ENCODE measurements around the gene XCL2. TPM values are rescaled to one million over a fixed set of nuclear protein-coding genes. Genes with fewer than 3 reads are reported as not detected.

The XCL2 gene
- polyA plus RNA-seq, 1 donor from 2014 or later: not detected

DNA sequence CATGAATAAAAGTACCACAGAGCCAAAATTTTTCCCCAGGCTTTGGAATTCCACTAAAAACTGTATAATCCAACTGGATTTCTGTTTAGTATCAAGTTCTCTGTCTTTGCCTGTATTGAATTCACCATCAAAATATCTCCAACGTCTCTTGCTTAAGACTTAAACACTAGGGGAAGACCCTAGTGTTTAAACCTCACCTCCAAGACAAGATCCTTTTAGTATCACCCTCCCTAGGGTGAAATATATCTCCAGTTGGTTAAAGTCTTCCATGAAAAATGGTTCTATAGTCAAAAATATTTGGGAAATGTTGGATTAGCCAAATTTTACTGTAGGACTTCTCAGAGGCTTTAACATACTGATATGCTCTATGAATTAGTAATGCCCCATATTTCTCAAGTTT, 24.5 kb upstream of the XCL2 start:
- Histone ChIP-seq H3K4me2 (ENCODE audit: low read length) (no peak overlapping the region), H3K9me3 (ENCODE audit: low read length) (no peaks in the 10 kb centered on the region), H3K9ac (ENCODE audit: low read length) (no peak overlapping the region), H4K20me1 (ENCODE audit: insufficient read depth) (no peaks in the 10 kb centered on the region), H3K27me3 (ENCODE audit: insufficient read depth, low read depth, low read length) (no peaks in the 10 kb centered on the region), H3K79me2 (replicated peaks; ENCODE audit: insufficient read depth, low read length) (no peaks in the 10 kb centered on the region), H3K4me3 (ENCODE audit: low read length) (no peak overlapping the region), H3K27ac (ENCODE audit: low read length) (no peak overlapping the region), H3K9me2 (ENCODE audit: insufficient read depth, low read length) (no peaks in the 10 kb centered on the region), H3F3A (ENCODE audit: insufficient read depth, low read length, poor library complexity, severe bottlenecking) (no peaks in the 10 kb centered on the region), H2AFZ (ENCODE audit: low read depth, low read length) (no peak overlapping the region), H3K36me3 (ENCODE audit: insufficient read depth, low read length) (no peaks in the 10 kb centered on the region)
- TF ChIP-seq RAD21 (conservative IDR thresholded peaks at IDR 0.05): no peak
- no peak for TF ChIP-seq EP300 (conservative IDR thresholded peaks at IDR 0.05; ENCODE audit: poor library complexity, severe bottlenecking)
- TF ChIP-seq TAF1 (IDR thresholded peaks at IDR 0.05; ENCODE audit: low read depth): no peak
- TF ChIP-seq MXI1 (conservative IDR thresholded peaks at IDR 0.05; ENCODE audit: poor library complexity, severe bottlenecking): no peak
- no peak for TF ChIP-seq SMC3 (conservative IDR thresholded peaks at IDR 0.05; ENCODE audit: poor library complexity)
- no peak for TF ChIP-seq POLR2AphosphoS5 (IDR thresholded peaks at IDR 0.05)
- TF ChIP-seq, protein P1, sequence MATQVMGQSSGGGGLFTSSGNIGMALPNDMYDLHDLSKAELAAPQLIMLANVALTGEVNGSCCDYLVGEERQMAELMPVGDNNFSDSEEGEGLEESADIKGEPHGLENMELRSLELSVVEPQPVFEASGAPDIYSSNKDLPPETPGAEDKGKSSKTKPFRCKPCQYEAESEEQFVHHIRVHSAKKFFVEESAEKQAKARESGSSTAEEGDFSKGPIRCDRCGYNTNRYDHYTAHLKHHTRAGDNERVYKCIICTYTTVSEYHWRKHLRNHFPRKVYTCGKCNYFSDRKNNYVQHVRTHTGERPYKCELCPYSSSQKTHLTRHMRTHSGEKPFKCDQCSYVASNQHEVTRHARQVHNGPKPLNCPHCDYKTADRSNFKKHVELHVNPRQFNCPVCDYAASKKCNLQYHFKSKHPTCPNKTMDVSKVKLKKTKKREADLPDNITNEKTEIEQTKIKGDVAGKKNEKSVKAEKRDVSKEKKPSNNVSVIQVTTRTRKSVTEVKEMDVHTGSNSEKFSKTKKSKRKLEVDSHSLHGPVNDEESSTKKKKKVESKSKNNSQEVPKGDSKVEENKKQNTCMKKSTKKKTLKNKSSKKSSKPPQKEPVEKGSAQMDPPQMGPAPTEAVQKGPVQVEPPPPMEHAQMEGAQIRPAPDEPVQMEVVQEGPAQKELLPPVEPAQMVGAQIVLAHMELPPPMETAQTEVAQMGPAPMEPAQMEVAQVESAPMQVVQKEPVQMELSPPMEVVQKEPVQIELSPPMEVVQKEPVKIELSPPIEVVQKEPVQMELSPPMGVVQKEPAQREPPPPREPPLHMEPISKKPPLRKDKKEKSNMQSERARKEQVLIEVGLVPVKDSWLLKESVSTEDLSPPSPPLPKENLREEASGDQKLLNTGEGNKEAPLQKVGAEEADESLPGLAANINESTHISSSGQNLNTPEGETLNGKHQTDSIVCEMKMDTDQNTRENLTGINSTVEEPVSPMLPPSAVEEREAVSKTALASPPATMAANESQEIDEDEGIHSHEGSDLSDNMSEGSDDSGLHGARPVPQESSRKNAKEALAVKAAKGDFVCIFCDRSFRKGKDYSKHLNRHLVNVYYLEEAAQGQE (IDR thresholded peaks at IDR 0.05; ENCODE audit: borderline replicate concordance): no peak
- TF ChIP-seq EZH2 (IDR thresholded peaks at IDR 0.05; ENCODE audit: borderline replicate concordance, insufficient read depth, low read length, poor library complexity, severe bottlenecking): no peak
- TF ChIP-seq, protein P2, sequence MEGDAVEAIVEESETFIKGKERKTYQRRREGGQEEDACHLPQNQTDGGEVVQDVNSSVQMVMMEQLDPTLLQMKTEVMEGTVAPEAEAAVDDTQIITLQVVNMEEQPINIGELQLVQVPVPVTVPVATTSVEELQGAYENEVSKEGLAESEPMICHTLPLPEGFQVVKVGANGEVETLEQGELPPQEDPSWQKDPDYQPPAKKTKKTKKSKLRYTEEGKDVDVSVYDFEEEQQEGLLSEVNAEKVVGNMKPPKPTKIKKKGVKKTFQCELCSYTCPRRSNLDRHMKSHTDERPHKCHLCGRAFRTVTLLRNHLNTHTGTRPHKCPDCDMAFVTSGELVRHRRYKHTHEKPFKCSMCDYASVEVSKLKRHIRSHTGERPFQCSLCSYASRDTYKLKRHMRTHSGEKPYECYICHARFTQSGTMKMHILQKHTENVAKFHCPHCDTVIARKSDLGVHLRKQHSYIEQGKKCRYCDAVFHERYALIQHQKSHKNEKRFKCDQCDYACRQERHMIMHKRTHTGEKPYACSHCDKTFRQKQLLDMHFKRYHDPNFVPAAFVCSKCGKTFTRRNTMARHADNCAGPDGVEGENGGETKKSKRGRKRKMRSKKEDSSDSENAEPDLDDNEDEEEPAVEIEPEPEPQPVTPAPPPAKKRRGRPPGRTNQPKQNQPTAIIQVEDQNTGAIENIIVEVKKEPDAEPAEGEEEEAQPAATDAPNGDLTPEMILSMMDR (IDR thresholded peaks at IDR 0.05; ENCODE audit: poor library complexity, severe bottlenecking): no peak

DNA sequence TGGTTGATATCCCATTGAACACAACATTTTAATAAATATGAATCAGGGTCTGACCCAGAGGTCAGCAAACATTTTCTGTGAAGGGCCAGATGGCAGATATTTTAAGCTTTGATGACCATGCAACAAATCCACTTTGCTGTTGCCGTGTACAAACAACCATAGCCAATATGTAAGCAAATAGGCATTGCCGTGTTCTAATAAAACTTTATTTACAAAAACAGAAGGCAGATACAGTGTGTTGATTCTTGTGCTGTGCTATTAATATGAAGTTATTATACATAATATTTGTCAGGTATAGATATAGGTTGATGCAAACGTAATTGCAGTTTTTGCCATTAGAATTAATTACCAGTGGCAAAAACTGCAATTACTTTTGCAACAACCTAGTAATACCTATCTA, 23.8 kb upstream of the XCL2 start:
- H3K4me3 ChIP-seq (ENCODE audit: low read length): no peak overlapping the region
- no peaks in the 10 kb centered on the region for H3K79me2 ChIP-seq (replicated peaks; ENCODE audit: insufficient read depth, low read length)
- H4K20me1 ChIP-seq (ENCODE audit: insufficient read depth): no peaks in the 10 kb centered on the region

DNA sequence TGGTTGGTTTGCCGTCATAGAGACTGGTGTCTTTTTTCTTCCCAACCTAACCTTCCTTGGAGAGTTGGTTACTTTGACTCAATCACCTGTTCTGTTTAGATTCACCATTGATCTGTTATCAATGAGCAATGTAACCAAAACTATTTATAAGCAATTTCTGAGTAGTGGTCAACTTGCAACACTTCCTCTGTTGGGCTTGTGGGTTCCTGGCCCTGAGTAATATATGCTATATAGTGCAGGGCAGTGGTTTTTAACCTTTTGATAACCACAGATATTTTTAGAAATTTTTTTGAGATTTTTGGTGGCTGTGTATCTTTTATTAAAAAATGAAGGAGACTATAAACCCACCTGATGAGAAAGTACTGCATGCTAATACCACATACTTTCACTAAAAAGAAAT, 23.2 kb upstream of the XCL2 start:
- H2AFZ ChIP-seq (ENCODE audit: low read depth, low read length): no peak overlapping the region
- no peak overlapping the region for H3K4me3 ChIP-seq (ENCODE audit: low read length)
- H3K9ac ChIP-seq (ENCODE audit: low read length): no peak overlapping the region
- no peaks in the 10 kb centered on the region for H3F3A ChIP-seq (ENCODE audit: insufficient read depth, low read length, poor library complexity, severe bottlenecking)
- H3K36me3 ChIP-seq (ENCODE audit: insufficient read depth, low read length): no peaks in the 10 kb centered on the region
- no peaks in the 10 kb centered on the region for H3K79me2 ChIP-seq (replicated peaks; ENCODE audit: insufficient read depth, low read length)
- no peaks in the 10 kb centered on the region for H4K20me1 ChIP-seq (ENCODE audit: insufficient read depth)
- H3K9me3 ChIP-seq (ENCODE audit: low read length): no peaks in the 10 kb centered on the region
- H3K4me2 ChIP-seq (ENCODE audit: low read length): no peak overlapping the region
- TF ChIP-seq, protein P1 (IDR thresholded peaks at IDR 0.05; ENCODE audit: borderline replicate concordance): no peak
- no peak for TF ChIP-seq POLR2AphosphoS5 (IDR thresholded peaks at IDR 0.05)
- TF ChIP-seq, protein P2 (IDR thresholded peaks at IDR 0.05; ENCODE audit: poor library complexity, severe bottlenecking): no peak
- TF ChIP-seq EP300 (conservative IDR thresholded peaks at IDR 0.05; ENCODE audit: poor library complexity, severe bottlenecking): no peak
- no peak for TF ChIP-seq RAD21 (conservative IDR thresholded peaks at IDR 0.05)
- no peak for TF ChIP-seq MXI1 (conservative IDR thresholded peaks at IDR 0.05; ENCODE audit: poor library complexity, severe bottlenecking)
- no peak for TF ChIP-seq TAF1 (IDR thresholded peaks at IDR 0.05; ENCODE audit: low read depth)
- no peak for TF ChIP-seq SMC3 (conservative IDR thresholded peaks at IDR 0.05; ENCODE audit: poor library complexity)
- no peak for TF ChIP-seq EZH2 (IDR thresholded peaks at IDR 0.05; ENCODE audit: borderline replicate concordance, insufficient read depth, low read length, poor library complexity, severe bottlenecking)
- H3K27ac ChIP-seq (ENCODE audit: low read length): no peak overlapping the region
- H3K27me3 ChIP-seq (ENCODE audit: insufficient read depth, low read depth, low read length): no peaks in the 10 kb centered on the region
- H3K9me2 ChIP-seq (ENCODE audit: insufficient read depth, low read length): no peaks in the 10 kb centered on the region

More for the DNA sequence above, 23.8 kb upstream of the XCL2 start:
- Histone ChIP-seq H3K9me3 (ENCODE audit: low read length) (no peaks in the 10 kb centered on the region), H3K36me3 (ENCODE audit: insufficient read depth, low read length) (no peaks in the 10 kb centered on the region), H3K27ac (ENCODE audit: low read length) (no peak overlapping the region), H3K27me3 (ENCODE audit: insufficient read depth, low read depth, low read length) (no peaks in the 10 kb centered on the region), H3K9me2 (ENCODE audit: insufficient read depth, low read length) (no peaks in the 10 kb centered on the region), H2AFZ (ENCODE audit: low read depth, low read length) (no peak overlapping the region), H3K9ac (ENCODE audit: low read length) (no peak overlapping the region), H3F3A (ENCODE audit: insufficient read depth, low read length, poor library complexity, severe bottlenecking) (no peaks in the 10 kb centered on the region), H3K4me2 (ENCODE audit: low read length) (no peak overlapping the region)
- TF ChIP-seq EP300 (conservative IDR thresholded peaks at IDR 0.05; ENCODE audit: poor library complexity, severe bottlenecking): no peak

Measured in neural cell (in vitro differentiated cells).